ENCODE results near the gene FHAD1.

DNA sequence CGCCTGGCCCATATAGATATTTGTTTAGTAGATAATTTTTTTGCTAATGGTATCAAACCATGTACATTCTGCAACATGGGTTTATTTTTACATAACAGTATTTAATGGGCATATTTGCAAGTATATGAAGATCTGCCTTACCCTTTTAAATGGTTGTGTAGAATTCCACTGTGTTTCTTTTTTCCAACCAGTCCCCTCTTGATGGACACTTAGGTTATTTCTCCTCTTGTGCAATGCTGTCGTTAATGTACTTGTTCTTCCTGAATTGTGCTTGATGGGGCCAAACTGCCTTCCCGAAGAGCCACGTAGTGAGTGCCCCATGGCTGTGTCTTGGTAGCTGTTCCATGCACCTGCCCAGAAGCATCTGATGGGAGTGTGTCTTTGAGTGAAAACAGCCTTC lies 123.2 kb downstream of the FHAD1 start:
- TF ChIP-seq CTCF (IDR thresholded peaks at IDR 0.05; ENCODE audit: low read depth, low read length) (no peak), EZH2phosphoT487 (IDR thresholded peaks at IDR 0.05; ENCODE audit: low read depth) (no peak)
